HL-60/S4 (cell line): ENCODE measurements around the gene CDKAL1.

Source experiments
- in situ Hi-C: fragments of 300-500 bp; cut with MboI; formaldehyde crosslinking; loops from 2 replicates; pipeline ENCODE4 v1.14.3; 2022; ENCODE audit warnings: low sequenced_read_pairs

CDKAL1 gene

DNA sequence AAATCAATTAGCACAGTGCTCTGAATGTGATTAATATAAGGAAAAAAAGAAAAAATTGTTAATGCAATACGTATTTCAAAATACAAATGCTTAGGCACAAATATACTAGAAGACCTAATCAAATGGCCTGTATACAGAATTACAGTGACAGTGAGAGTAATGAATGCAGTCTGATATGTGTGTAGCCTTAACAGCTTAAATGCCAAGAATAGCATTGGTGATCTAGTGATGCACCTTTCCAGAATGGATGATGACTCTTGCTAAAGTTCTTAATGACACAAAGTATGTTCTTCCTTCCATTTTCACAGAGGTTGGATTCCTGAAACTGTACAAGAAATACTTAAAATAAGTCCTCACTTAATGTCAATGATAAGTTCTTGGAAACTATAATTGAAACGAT is 131.0 kb downstream of the CDKAL1 start:
- in situ Hi-C loops: no loop called here

- in situ Hi-C loops: no loop called here
Observed at GRCh38 chr6:20669571-20670314, 135.5 kb downstream of the CDKAL1 start.

DNA sequence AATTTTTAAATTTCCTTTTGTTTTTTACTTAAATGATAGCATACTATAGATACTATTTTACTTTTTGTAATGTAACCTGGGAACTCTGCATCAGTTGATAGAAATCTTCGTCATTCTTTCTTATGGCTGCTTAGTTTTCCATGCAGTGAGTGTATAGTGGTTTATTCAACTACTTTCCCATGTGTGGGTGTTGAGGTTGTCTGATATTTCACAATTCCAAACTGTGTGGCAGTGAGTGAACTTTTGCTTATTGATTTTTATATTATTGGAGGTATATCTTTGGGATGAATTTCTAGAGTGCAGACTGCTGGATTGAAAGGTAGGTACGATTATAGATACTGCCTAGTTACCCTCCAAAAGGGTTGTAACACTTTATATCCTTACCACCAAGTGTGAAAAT is 136.5 kb downstream of the CDKAL1 start:
- in situ Hi-C loops: no loop called here

- in situ Hi-C loops: no loop called here
Observed at GRCh38 chr6:20672038-20672437, 137.8 kb downstream of the CDKAL1 start.

DNA sequence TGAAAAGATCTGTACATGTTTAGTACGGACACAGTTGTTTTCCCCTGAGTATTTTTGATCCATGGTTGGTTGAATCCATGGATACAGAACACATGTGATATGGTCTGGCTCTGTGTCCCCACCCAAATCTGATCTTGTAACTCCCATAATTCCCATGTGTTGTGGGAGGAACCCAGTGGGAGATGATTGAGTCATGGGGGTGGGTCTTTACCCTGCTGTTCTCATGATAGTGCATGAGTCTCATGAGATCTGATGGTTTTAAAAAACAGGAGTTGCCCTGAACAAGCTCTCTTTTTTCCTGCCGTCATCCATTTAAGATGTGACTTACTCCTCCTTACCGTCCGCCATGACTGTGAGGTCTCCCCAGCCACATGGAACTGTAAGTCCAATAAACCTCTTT is 139.2 kb downstream of the CDKAL1 start:
- in situ Hi-C loops: no loop called here

DNA sequence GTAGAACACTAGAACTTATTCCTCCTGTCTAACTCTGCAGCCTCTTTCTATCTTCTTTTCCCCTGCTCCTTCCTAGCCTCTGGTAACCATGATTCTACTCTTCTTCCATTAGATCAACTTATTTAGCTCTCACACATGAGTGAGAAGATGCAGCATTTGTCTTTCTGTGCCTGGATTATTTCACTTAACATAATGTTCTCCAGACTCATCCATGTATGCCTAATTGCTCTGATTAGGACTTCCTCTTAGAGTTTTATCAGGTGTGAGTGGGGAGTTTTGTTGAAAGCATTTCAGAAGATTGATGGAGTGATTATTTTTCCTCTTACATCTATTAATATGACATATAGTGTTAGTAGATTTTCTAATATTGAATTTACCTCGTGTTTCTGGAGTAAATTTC is 140.4 kb downstream of the CDKAL1 start:
- in situ Hi-C loops: no loop called here

DNA sequence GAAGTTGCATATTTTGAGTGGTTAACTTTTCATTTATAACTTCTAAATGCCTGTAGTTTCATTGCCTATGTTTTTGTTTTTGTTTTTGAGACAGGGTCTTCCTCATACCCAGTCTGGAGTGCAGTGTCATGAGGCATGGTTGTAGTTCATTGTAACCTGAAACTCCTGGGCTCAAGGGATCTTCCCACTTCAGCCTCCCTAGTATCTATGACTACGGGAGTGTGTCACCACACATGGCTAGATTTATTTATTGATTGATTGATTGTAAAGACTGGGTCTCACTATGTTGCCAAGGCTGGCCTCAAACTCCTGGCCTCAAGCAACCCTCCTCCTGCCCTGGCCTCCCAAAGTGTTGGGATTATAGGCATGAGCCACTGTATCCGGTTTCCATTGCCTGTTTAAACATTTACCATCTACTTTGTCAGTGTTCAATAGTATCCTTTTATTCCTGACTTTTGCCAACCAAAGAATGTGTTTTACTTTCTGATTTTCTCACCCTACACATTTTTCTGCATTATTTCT is 144.6 kb downstream of the CDKAL1 start:
- in situ Hi-C loops: no loop called here

DNA sequence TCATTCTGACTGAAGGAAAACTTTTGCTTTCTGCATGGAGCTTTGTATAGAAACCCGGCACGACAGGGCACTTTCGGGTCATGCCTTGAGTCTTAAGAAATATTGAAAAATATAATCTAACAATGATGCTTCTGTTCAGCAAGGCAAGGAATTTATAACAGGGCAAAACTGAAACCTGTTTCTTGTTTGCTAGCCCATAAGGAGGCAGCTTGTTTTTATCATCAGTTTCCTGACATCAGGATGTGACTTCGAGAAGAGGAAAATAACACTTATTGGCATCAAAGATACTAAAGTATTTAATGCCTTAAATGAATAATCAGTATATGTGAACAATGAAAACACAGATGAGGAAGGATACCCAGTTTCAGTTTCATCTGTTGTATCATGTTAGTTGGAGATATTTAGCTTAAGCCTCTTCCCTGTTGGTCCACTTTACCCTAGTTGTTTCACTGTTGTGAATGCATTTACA is 146.5 kb downstream of the CDKAL1 start:
- in situ Hi-C loops: no loop called here

DNA sequence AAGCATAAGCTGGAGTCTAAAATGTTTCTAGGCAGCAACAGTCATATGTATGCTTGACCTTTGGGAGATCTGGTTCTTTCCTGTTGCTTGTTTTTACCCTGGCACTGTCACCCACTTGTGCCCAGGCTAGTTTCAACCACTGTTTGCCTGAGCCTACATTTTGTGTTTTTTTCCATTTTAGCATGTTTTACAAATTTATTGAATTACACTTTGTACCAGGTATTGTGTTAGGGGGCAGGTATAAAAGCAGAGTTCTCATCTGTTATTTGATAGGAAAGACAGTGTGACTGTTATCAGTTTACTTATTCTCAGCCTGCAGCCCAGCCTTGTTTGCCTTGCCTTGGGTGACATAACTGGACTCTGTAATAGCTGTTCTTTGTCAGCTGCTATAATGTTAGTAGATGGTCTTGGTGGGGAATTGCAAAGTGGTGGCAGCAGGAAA is 147.0 kb downstream of the CDKAL1 start:
- in situ Hi-C loops: no loop called here

- in situ Hi-C loops: no loop called here
Observed at GRCh38 chr6:20684474-20684873, 150.2 kb downstream of the CDKAL1 start.

DNA sequence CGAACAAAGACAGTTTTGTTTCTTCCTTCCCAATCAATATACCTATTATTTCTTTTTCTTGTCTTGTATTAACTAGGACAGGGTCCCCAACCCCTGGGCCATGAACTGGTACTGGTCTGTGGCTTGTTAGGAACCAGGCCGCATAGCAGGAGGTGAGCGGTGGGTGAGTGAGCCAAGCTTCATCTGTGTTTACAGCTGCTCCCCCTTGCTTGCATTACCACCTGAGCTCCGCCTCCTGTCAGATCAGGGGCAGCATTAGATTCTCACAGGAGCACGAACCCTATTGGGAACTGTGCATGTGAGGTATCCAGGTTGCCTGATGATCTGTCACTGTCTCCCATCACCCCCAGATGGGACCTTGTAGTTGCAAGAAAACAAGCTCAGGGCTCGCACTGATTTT is 151.9 kb downstream of the CDKAL1 start:
- in situ Hi-C loops: no loop called here

DNA sequence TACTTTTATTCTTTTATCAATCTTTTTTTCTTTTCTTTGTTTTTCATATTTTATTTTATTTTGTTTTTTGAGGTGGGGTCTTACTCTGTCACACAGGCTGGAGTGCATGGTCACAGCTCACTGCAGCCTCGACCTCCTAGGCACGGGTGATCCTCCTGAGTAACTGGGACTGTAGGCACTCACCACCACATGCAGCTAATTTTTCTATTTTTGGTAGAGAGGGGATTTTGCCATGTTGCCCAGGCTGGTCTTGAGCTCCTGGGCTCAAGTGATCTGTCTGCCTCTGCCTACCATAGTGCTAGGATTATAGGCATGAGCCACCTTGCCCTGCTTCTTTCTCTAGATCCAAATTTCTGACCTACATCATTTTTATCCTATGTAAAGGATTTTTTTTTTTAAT is 153.2 kb downstream of the CDKAL1 start:
- in situ Hi-C loops: no loop called here

GRCh38 chr6:20688710-20689500 is 154.6 kb downstream of the CDKAL1 start:
- in situ Hi-C loops: no loop called here

DNA sequence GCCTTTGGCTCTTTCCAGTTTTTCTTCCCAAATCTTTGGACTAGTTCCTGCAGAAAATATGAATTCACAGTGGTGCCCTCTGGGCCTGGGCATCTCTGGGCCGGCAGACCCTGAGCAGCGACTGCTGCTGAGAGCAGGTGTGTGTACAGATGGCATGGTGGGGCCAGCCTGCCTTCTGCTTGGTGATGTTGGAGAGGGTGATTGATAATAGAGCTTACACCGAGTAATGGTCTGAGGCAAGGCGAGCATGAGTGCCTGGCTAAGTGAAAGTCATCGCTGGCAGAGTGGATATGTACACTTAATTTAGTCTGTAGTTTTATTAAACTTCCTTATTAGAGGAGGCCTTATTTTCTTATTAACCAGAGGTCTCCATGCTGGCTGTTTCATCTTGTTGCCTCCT is 156.9 kb downstream of the CDKAL1 start:
- in situ Hi-C loops: no loop called here

GRCh38 chr6:20692023-20692422 is 157.8 kb downstream of the CDKAL1 start:
- in situ Hi-C loops: no loop called here

DNA sequence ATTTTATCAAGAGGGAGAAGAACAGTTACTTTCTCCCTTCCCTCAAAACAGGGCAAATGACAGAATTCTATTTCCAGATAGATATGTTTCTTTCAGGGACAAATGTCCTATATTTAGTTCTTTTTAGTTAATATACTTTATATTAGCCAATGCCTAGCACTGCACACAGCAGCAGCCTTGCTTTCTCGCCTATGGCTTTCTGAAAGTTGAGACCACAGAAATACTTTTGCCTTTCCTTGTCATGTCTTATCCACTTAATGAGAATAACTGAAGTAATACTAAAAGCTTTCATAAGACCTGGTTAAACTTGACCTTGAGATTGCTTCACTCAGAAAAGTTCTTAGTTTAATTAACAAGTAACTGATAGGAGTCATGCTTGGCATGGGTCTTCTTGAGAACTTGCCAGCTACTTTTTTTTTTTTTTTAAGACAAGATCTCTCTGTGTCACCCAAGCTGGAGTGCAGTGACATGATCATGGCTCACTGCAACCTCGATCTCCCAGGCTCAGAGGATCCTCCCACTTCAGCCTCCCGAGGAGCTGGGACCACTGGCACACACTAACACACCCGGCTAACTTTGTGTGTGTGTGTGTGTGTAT is 159.3 kb downstream of the CDKAL1 start:
- in situ Hi-C loops: no loop called here

- in situ Hi-C loops: no loop called here
Observed at GRCh38 chr6:20696676-20697075, 162.4 kb downstream of the CDKAL1 start.

DNA sequence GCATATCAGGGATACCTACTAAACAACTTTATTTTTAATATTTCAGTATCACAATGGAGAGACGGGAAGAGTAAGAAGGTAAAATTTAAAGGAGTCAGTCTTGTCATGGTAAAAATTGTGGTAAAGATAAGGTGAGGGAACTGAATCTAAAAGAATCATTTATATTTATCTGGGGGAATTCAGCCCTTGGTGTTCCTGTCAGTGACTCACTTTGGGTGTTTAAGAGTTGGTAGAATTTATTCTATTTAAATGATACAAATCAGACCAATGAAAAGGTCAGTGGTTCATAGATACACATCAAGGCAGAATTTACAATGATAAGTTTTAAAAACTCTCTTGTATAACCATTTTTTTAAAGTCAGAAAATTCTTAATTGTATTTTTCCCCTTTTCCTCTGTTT is 164.4 kb downstream of the CDKAL1 start:
- in situ Hi-C loops: no loop called here

DNA sequence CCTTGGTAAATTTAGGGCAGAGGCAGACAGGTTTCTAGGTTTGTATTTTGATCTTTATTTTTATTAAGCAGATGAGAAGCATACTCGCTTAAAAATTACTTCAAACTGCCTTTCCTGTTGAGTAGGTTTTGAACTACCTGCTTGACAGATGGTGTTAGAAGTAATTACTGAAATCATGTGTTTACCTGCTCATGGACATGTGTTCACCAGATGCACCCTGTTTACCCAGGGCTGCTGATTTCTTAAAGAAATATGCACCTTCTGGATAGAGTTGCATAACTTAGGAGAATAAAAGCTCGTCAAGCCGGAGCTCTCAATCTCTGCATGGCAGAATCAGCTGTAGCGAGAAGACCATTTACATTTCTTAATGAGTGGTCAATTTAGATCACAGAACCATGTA is 165.1 kb downstream of the CDKAL1 start:
- in situ Hi-C loops: no loop called here

DNA sequence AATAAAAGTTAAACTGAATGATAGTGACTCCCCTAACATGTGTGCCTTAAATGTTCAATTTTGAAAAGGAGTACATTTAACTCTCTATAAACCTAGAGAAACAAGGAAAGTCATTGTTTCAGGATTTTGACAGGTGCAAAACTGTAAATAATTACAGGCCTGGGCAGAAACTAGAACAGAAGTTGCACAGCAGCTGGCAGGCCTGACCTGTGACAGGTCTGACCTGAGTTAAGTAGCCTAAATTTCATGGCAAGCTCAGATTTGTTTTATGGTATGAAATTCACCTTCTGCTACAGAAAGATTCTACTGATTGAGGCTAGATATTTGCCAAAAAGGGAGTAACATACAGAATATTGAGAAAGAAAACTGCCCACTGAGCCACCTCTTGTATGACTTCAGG is 166.1 kb downstream of the CDKAL1 start:
- in situ Hi-C loops: no loop called here

DNA sequence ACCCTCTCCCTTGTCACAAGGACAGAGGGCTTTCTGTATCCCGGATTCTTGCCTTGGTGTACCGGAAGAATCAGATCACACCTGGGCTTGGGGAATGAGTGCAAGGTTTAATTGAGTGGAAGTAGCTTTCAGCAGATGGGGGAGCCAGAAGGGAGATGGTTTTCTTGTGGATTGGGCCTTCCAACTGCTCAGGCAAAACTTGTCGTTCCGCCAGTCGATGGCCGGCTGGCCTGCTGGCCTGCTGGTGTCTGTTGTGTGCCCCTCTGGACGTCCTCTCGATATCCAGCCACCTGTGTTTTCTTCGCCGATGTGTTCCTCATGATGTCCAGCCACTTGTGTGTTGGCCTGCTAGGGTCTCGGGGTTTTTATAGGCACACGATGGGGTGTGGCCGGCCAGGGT is 168.1 kb downstream of the CDKAL1 start:
- in situ Hi-C loops: no loop called here

- in situ Hi-C loops: no loop called here
Observed at GRCh38 chr6:20703049-20703448, 168.8 kb downstream of the CDKAL1 start.
